Hepatocyte (in vitro differentiated cells): ENCODE measurements around the gene AKR7A3. TPM values are rescaled to one million over a fixed set of nuclear protein-coding genes. Genes with fewer than 3 reads are reported as not detected.
A peak's percentile ranks its signal among the peaks of the same experiment; 100 is the strongest.

Source experiments
- DNase-seq: peaks from one replicate; pipeline ENCODE4 v3.0.0-alpha.2; 2016; ENCODE audit warnings: low spot score
- H2AFZ ChIP-seq: fragments of 200-600 bp; sonication (generic); 2 replicates; pipeline ENCODE4 v1.6.0; 2016; ENCODE audit warnings: antibody characterized with exemption, mild to moderate bottlenecking
- H3K27ac ChIP-seq: fragments of 200-600 bp; sonication (generic); 2 replicates; pipeline ENCODE4 v1.5.1; 2016; ENCODE audit warnings: mild to moderate bottlenecking
- H3K27me3 ChIP-seq: fragments of 200-600 bp; sonication (generic); 2 replicates; pipeline ENCODE4 v1.6.1; 2016
- H3K36me3 ChIP-seq: fragments of 200-600 bp; sonication (generic); replicated peaks from 2 replicates; pipeline ENCODE4 v1.5.1; 2016; ENCODE audit warnings: low read depth; ENCODE audit not compliant: insufficient read depth
- H3K4me1 ChIP-seq: fragments of 200-600 bp; sonication (generic); 2 replicates; pipeline ENCODE4 v1.5.1; 2016; ENCODE audit warnings: mild to moderate bottlenecking, moderate library complexity; ENCODE audit not compliant: insufficient read depth
- H3K4me2 ChIP-seq: fragments of 200-600 bp; sonication (generic); 2 replicates; pipeline ENCODE4 v1.6.0; 2016
- H3K4me3 ChIP-seq: fragments of 200-600 bp; sonication (generic); 2 replicates; pipeline ENCODE4 v1.5.1; 2016; ENCODE audit warnings: mild to moderate bottlenecking
- H3K79me2 ChIP-seq: fragments of 200-600 bp; sonication (generic); 2 replicates; pipeline ENCODE4 v1.6.0; 2017; ENCODE audit warnings: mild to moderate bottlenecking
- H3K9me2 ChIP-seq: fragments of 200-600 bp; sonication (generic); replicated peaks from 2 replicates; pipeline ENCODE4 v1.6.0; 2017; ENCODE audit warnings: mild to moderate bottlenecking; ENCODE audit not compliant: insufficient read depth
- H3K9me3 ChIP-seq: fragments of 200-600 bp; sonication (generic); 2 replicates; pipeline ENCODE4 v1.5.1; 2016; ENCODE audit warnings: low read depth, mild to moderate bottlenecking
- H4K20me1 ChIP-seq: fragments of 200-600 bp; sonication (generic); 2 replicates; pipeline ENCODE4 v1.6.0; 2016; ENCODE audit warnings: mild to moderate bottlenecking; ENCODE audit not compliant: insufficient read depth, poor library complexity, severe bottlenecking
- CTCF ChIP-seq: fragments of 200-600 bp; sonication (generic); IDR thresholded peaks from 2 replicates; pipeline ENCODE4 v1.5.1; 2016; ENCODE audit warnings: antibody characterized with exemption, mild to moderate bottlenecking; ENCODE audit not compliant: poor library complexity
- EZH2 ChIP-seq: fragments of 200-600 bp; sonication (generic); IDR thresholded peaks from 2 replicates; pipeline ENCODE4 v1.6.1; 2016; ENCODE audit warnings: antibody characterized with exemption, mild to moderate bottlenecking, borderline replicate concordance
- EZH2phosphoT487 ChIP-seq: fragments of 200-600 bp; sonication (generic); IDR thresholded peaks from one replicate; pipeline ENCODE4 v1.6.1; 2018; ENCODE audit warnings: antibody characterized with exemption, mild to moderate bottlenecking, low read depth, moderate library complexity; ENCODE audit not compliant: unreplicated experiment, severe bottlenecking
- WGBS: methylation state at CpG from one replicate; pipeline ENCODE4 v1.1.6; 2016; ENCODE audit warnings: low lambda C conversion rate; ENCODE audit errors: missing lambda C conversion rate; 5-methylcytosine and 5-hydroxymethylcytosine counted together
- polyA plus RNA-seq: library from polyadenylated mRNA; unstranded; fragments of >200 nt; fragmentation: Nextera tagmentation; extraction: Ambion mirVana; gene quantifications from 2 replicates; pipeline ENCODE4 v1.2.1, GENCODE V29; 2016
- total RNA-seq: library from RNA; depleted of rRNA; stranded (reverse); fragments of >200 nt; gene quantifications from 2 replicates; pipeline ENCODE4 v1.2.3, GENCODE V29; 2014

Gene AKR7A3
- total and polyA plus RNA-seq, 2 experiments from 2014 or later: 1.5 to 2.3 TPM

- DNase-seq: no peak
- Histone ChIP-seq H4K20me1 (no peaks in the 10 kb centered on the region), H3K4me1 (peaks cover 16% of the 10 kb centered on the region), H3K36me3 (no peaks in the 10 kb centered on the region), H3K4me2 (no peak overlapping the region), H3K27ac (no peak overlapping the region), H3K4me3 (no peak overlapping the region), H3K27me3 (no peaks in the 10 kb centered on the region), H3K9me3 (no peaks in the 10 kb centered on the region), H2AFZ (no peak overlapping the region), H3K79me2 (peaks cover 44% of the 10 kb centered on the region), H3K9me2 (no peaks in the 10 kb centered on the region)
- TF ChIP-seq EZH2: no peak
- no peak for TF ChIP-seq CTCF
- TF ChIP-seq EZH2phosphoT487: no peak
- 93% methylated on average over 4 of the region's 4 CpGs for WGBS
Measured at GRCh38 chr1:19255288-19255687, 33.3 kb downstream of the AKR7A3 start.

- Histone ChIP-seq H3K9me2 (no peaks in the 10 kb centered on the region), H3K27ac (no peak overlapping the region), H4K20me1 (no peaks in the 10 kb centered on the region), H2AFZ (no peak overlapping the region), H3K4me1 (peaks cover 19% of the 10 kb centered on the region), H3K9me3 (no peaks in the 10 kb centered on the region), H3K79me2 (peaks cover 52% of the 10 kb centered on the region), H3K4me3 (no peak overlapping the region), H3K36me3 (no peaks in the 10 kb centered on the region), H3K4me2 (no peak overlapping the region), H3K27me3 (no peaks in the 10 kb centered on the region)
- no peak for TF ChIP-seq EZH2phosphoT487
- TF ChIP-seq EZH2: no peak
- TF ChIP-seq CTCF: no peak
- DNase-seq: no peak
Measured at GRCh38 chr1:19254416-19254815, 34.2 kb downstream of the AKR7A3 start.

GRCh38 chr1:19251305-19252196 lies 37.0 kb downstream of the AKR7A3 start, which contains the start of the genes EMC1 and MRTO4:
EMC1 (minus strand) TSS chr1:19251524; CDS start chr1:19251509, 15 bp downstream.
MRTO4 (plus strand) TSS chr1:19251805; CDS start chr1:19251836, 31 bp downstream.
- Histone ChIP-seq H3K4me2 (peak within 1 kb of the TSS; percentile 93), H3K4me1 (peaks cover 19% of the 10 kb centered on the region), H4K20me1 (no peaks in the 10 kb centered on the region), H3K27ac (peak within 1 kb of the TSS; percentile 98), H3K36me3 (no peaks in the 10 kb centered on the region), H3K9me3 (no peaks in the 10 kb centered on the region), H3K4me3 (peak within 1 kb of the TSS; percentile 83), H2AFZ (peak within 1 kb of the TSS; percentile 93), H3K27me3 (no peaks in the 10 kb centered on the region), H3K79me2 (peaks cover 80% of the 10 kb centered on the region), H3K9me2 (no peaks in the 10 kb centered on the region)
- WGBS: 1% methylated on average over 72 of the region's 81 CpGs
- DNase-seq: peak; percentile 91
- TF ChIP-seq EZH2phosphoT487 (no peak), CTCF (no peak), EZH2 (no peak)
